GM18519 (cell line): ENCODE results near the gene OTC.

Source experiments
- ATAC-seq: cut with Tn5 transposase; IDR thresholded peaks from one replicate; pipeline ENCODE4 v1.9.1; 2021; ENCODE audit warnings: mild to moderate bottlenecking, moderate library complexity; ENCODE audit not compliant: unreplicated experiment, low FRiP score

The OTC gene

DNA sequence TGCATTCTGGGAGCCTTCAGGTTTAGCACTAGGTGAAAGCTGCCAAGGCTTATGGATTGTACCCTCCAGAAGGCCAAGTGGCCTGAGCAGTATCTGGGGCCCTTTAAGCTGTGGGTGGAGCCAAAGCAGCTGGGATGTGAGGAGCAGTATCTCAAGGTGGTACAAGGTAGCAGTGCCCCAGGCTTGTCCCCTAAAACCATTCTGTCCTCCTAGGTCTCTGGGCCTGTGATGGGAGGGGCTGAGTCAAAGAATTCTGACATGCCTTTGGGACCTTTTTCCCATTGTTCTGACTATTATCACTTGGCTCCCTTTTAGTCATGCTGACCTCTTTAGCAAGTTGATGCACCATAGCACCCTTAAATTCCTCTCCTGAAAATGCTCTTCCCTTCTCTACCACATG lies 109.9 kb downstream of the OTC start:
- no peak for ATAC-seq

GRCh38 chrX:38465686-38466085 lies 113.3 kb downstream of the OTC start:
- ATAC-seq, result no peak

GRCh38 chrX:38468563-38469157 lies 116.3 kb downstream of the OTC start:
- ATAC-seq, result no peak
